ENCODE measurements around the gene DENND4A. TPM values are rescaled to one million over a fixed set of nuclear protein-coding genes. Genes with fewer than 3 reads are reported as not detected.

DENND4A gene
- total RNA-seq, 1 donor from 2014 or later = 17.5 TPM

GRCh38 chr15:65629548-65629947 is 162.5 kb downstream of the DENND4A start:
- peaks cover 5% of the 10 kb centered on the region for H3K4me1 Mint-ChIP-seq (ENCODE audit: low read depth)
- peaks cover 4% of the 10 kb centered on the region for H3K27me3 Mint-ChIP-seq
- no peak for DNase-seq (ENCODE audit: low spot score, unreplicated experiment)
- H3K36me3 Mint-ChIP-seq (ENCODE audit: insufficient read depth) = peaks cover under 1% of the 10 kb centered on the region
- no peak overlapping the region for H3K27ac Mint-ChIP-seq
- H3K9me3 Mint-ChIP-seq (ENCODE audit: low read depth) = no peaks in the 10 kb centered on the region
- H3K4me3 Mint-ChIP-seq (ENCODE audit: low read depth) = no peak overlapping the region
- TF ChIP-seq, protein P1, sequence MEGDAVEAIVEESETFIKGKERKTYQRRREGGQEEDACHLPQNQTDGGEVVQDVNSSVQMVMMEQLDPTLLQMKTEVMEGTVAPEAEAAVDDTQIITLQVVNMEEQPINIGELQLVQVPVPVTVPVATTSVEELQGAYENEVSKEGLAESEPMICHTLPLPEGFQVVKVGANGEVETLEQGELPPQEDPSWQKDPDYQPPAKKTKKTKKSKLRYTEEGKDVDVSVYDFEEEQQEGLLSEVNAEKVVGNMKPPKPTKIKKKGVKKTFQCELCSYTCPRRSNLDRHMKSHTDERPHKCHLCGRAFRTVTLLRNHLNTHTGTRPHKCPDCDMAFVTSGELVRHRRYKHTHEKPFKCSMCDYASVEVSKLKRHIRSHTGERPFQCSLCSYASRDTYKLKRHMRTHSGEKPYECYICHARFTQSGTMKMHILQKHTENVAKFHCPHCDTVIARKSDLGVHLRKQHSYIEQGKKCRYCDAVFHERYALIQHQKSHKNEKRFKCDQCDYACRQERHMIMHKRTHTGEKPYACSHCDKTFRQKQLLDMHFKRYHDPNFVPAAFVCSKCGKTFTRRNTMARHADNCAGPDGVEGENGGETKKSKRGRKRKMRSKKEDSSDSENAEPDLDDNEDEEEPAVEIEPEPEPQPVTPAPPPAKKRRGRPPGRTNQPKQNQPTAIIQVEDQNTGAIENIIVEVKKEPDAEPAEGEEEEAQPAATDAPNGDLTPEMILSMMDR (IDR thresholded peaks at IDR 0.05; ENCODE audit: unreplicated experiment) = no peak

- H3K27ac Mint-ChIP-seq = no peak overlapping the region
- no peak overlapping the region for H3K4me3 Mint-ChIP-seq (ENCODE audit: low read depth)
- no peak for DNase-seq (ENCODE audit: low spot score, unreplicated experiment)
- H3K4me1 Mint-ChIP-seq (ENCODE audit: low read depth) = peaks cover 5% of the 10 kb centered on the region
- H3K36me3 Mint-ChIP-seq (ENCODE audit: insufficient read depth) = peaks cover 4% of the 10 kb centered on the region
- H3K27me3 Mint-ChIP-seq = no peaks in the 10 kb centered on the region
- TF ChIP-seq, protein P1 (IDR thresholded peaks at IDR 0.05; ENCODE audit: unreplicated experiment) = no peak
- no peaks in the 10 kb centered on the region for H3K9me3 Mint-ChIP-seq (ENCODE audit: low read depth)
These were observed 165.2 kb downstream of the DENND4A start for GRCh38 chr15:65626856-65627255.

GRCh38 chr15:65623103-65623502 is 169.0 kb downstream of the DENND4A start:
- TF ChIP-seq, protein P1 (IDR thresholded peaks at IDR 0.05; ENCODE audit: unreplicated experiment) = no peak
- Mint-ChIP-seq H3K36me3 (ENCODE audit: insufficient read depth) (peaks cover 4% of the 10 kb centered on the region), H3K4me1 (ENCODE audit: low read depth) (peaks cover 3% of the 10 kb centered on the region), H3K9me3 (ENCODE audit: low read depth) (no peaks in the 10 kb centered on the region), H3K27me3 (no peaks in the 10 kb centered on the region), H3K27ac (no peak overlapping the region), H3K4me3 (ENCODE audit: low read depth) (no peak overlapping the region)
- no peak for DNase-seq (ENCODE audit: low spot score, unreplicated experiment)

DNA sequence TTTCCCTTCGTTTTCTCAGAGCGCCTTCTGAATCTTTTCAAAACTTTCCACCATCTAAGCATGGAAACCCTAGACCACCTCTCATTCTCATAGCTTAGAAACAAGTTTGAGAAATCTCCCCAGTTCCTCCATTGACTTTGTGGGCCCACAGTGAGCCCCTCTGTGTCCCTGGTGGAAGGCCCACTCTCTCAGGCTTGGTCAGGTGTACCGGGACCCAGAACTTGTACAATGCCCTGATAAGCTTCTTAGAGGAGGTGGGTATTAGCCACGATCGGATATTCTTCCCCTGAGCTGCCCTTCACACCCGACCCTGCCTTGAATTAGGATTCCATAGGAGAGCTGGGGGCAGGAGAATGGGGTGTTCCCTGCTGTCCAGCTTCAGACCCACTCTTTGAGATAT is 170.5 kb downstream of the DENND4A start, which contains the start of gene SLC24A1:
Gene SLC24A1 (plus strand): TSS at position 301 of the 400 bp plus-strand sequence. CDS start 2,143 bp downstream, outside the sequence.
- no peak for DNase-seq (ENCODE audit: low spot score, unreplicated experiment)
- TF ChIP-seq, protein P1 (IDR thresholded peaks at IDR 0.05; ENCODE audit: unreplicated experiment) = no peak
- Mint-ChIP-seq H3K36me3 (ENCODE audit: insufficient read depth) (peaks cover 6% of the 10 kb centered on the region), H3K27me3 (no peaks in the 10 kb centered on the region), H3K4me3 (ENCODE audit: low read depth) (no peak within 1 kb of the TSS), H3K4me1 (ENCODE audit: low read depth) (peaks cover 3% of the 10 kb centered on the region), H3K27ac (no peak within 1 kb of the TSS), H3K9me3 (ENCODE audit: low read depth) (no peaks in the 10 kb centered on the region)

DNA sequence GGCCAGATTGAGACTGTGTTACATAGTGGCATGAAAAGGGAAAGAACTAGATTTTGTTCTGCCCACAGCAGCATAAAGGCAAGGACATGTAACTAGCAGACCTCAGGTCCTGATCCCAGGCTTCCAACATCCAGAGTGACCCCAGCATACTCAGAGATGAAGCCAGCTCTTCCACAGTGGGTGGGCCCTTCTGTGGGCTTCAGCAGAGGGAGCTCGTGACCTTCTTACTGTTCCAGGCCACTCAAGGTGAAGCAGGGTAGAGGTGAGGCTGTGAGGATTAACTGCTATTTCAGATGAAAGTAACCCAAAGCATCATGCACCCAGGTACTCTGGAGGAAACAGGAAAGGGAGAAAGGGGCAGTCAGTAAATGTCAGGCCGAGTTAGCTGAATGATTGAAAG is 171.3 kb downstream of the DENND4A start:
- Mint-ChIP-seq H3K4me3 (ENCODE audit: low read depth) (no peak overlapping the region), H3K4me1 (ENCODE audit: low read depth) (peaks cover 3% of the 10 kb centered on the region), H3K36me3 (ENCODE audit: insufficient read depth) (peaks cover 7% of the 10 kb centered on the region), H3K27me3 (no peaks in the 10 kb centered on the region), H3K9me3 (ENCODE audit: low read depth) (no peaks in the 10 kb centered on the region), H3K27ac (no peak overlapping the region)
- no peak for DNase-seq (ENCODE audit: low spot score, unreplicated experiment)
- TF ChIP-seq, protein P1 (IDR thresholded peaks at IDR 0.05; ENCODE audit: unreplicated experiment) = no peak
